Stimulated activated CD4-positive, alpha-beta T cell treated with anti-CD3 and anti-CD28 coated beads, Interleukin-4, amount 100 ng/mL, for 24 hours (primary cell): ENCODE data around the gene COPZ1.
"Not testable (repeated sequence)": the region's sequence is repeated elsewhere in the genome, so short reads cannot be mapped to it uniquely, and the experiment has no call there.

ENCODE experiments used
- DNase-seq: peaks from one replicate; pipeline ENCODE4 v3.0.0-alpha.2; 2020

The COPZ1 gene

GRCh38 chr12:54337280-54337842 is 12.4 kb downstream of the COPZ1 start:
- DNase-seq = no peak

- no peak for DNase-seq
Observed at GRCh38 chr12:54337854-54338650, 13.1 kb downstream of the COPZ1 start.

GRCh38 chr12:54338698-54339296 is 13.9 kb downstream of the COPZ1 start:
- DNase-seq = no peak

GRCh38 chr12:54340846-54341245 is 15.9 kb downstream of the COPZ1 start:
- DNase-seq = no peak

DNA sequence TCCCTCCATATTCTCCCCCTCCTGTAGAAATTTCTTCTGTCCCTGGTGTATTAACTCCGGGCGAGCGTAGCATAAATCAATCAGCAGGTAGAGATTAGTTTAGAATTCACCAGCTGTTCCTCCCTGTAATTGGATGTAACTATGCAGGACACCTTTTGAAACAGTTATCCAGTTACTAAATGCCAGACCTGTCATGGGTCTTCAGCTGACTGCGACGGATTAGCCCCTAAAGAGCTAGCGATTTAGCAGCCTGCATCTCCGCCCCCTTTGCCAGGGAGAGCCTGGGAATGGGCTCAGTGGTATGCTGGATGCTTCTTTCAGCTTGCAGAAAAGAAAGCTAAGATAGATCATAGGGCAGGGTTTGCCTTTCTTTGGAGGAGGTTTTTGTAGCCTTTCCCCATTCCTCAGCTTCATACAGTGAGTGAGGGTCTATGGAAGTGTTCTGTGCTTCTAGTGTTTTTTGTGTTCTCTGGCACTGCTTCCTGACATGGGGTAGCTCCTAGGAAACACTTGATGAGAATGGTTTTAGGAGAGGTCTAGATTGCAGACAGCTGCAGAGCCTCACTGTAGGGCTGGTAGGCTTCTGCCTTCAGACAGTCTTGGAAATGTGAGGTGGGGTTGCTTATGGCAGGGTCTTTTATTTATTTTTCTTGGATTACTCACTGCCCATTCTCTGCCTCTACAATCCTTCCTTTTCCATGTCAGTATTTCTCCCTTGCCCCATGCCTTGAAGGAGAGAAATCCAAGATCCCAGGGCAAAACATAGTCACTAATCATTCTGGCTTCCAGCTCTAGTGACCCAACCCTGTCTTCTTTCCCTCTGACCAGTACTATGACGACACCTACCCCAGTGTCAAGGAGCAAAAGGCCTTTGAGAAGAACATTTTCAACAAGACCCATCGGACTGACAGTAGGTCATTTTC is 16.7 kb downstream of the COPZ1 start:
- DNase-seq = no peak

GRCh38 chr12:54349036-54349435 is 24.1 kb downstream of the COPZ1 start:
- DNase-seq = no peak

DNA sequence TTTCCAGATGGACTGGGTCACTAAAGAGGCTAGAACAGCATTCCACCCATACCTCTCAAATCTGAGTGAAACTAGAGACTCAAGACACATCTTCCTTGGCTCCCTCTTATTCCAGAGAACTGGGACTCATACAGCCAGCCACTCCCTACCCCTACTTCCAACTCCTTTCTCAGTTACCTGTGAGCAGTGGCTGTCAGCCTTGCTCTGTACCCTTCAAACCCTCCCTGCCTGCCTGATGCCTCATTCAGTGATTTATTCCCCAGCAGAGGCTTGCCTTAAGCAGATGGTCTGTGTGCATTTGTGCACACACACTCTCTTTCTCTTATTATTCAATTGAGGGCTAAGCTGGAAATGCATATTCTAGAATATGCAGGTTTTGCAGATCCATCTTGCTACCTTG is 24.7 kb downstream of the COPZ1 start:
- DNase-seq = no peak

- no peak for DNase-seq
Observed at GRCh38 chr12:54350743-54351142, 25.8 kb downstream of the COPZ1 start.

- DNase-seq = no peak
Observed at GRCh38 chr12:54351341-54351740, 26.4 kb downstream of the COPZ1 start.

GRCh38 chr12:54352022-54352531 is 27.1 kb downstream of the COPZ1 start:
- peak; percentile 57 for DNase-seq

- DNase-seq = no peak
Observed at GRCh38 chr12:54352891-54353874, 28.3 kb downstream of the COPZ1 start.

DNA sequence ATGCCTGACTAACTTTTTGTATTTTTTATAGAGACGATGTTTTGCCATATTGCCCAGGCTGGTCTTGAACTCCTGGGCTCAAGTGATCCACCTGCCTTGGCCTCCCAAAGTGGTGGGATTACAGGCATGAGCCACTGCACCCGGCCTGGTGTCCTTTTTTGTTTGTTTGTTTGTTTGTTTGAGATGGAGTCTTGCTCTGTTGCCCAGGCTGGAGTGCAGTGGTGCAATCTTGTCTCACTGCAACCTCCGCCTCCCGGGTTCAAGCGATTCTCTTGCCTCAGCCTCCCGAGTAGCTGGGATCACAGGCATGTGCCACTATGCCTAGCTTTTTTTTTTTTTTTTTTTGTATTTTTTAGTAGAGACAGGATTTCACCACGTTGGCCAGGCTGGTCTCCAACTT is 29.3 kb downstream of the COPZ1 start:
- DNase-seq = not testable (repeated sequence)

- no peak for DNase-seq
Observed at GRCh38 chr12:54355104-54355815, 30.3 kb downstream of the COPZ1 start.

DNA sequence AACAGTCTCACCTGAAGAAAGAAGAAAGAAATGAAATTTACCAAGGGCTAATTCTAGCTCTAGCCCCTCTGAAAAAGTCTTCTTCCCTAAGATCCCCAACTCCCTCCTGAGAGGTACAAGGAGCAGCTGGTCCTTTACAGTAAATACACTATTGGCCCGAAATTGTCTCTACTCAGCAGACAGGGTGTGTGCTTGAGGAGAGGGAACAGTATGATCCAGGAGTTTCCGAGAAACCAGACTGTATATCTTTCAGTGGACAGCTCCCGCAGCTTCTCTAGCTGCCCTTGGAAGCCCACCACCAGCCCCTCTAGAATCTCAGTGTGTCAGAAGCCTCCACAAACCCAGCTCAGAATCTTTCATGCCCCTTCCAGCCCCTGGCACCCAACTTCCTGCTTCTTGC is 31.3 kb downstream of the COPZ1 start:
- no peak for DNase-seq

- DNase-seq = no peak
Observed at GRCh38 chr12:54356951-54357356, 32.0 kb downstream of the COPZ1 start.

DNA sequence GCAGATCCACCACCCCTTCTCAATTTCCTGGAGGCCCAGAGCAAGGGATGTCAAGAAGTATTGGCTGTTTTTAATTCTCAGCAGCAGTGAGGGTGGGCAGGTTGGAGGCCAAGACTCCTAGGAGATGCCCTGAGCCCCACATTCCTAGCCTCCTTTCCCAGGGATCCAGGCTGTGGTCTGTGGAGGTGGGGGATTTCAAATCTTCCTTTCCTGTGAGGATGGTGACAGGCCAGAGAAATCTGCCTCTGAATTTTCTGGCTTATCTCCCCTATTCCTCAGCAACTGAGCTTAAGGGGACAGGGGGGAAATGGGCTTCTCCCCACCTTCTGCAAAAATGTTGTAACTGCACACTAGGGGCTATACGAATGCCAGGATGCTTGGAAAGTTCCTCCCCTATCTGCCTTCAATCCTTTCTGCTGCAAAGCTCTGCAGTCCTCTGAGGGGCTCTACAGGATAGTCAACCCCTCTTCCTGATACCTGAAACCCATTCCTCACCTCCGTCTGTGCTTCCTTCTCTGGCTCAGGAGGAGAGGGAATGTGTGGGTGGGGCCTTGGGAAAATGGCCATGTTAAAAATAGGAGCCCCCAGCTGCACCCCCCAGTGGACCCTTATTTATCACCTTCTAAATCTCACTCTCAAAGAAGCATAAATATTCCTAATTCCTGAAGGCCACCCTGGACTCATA is 32.7 kb downstream of the COPZ1 start:
- no peak for DNase-seq

DNA sequence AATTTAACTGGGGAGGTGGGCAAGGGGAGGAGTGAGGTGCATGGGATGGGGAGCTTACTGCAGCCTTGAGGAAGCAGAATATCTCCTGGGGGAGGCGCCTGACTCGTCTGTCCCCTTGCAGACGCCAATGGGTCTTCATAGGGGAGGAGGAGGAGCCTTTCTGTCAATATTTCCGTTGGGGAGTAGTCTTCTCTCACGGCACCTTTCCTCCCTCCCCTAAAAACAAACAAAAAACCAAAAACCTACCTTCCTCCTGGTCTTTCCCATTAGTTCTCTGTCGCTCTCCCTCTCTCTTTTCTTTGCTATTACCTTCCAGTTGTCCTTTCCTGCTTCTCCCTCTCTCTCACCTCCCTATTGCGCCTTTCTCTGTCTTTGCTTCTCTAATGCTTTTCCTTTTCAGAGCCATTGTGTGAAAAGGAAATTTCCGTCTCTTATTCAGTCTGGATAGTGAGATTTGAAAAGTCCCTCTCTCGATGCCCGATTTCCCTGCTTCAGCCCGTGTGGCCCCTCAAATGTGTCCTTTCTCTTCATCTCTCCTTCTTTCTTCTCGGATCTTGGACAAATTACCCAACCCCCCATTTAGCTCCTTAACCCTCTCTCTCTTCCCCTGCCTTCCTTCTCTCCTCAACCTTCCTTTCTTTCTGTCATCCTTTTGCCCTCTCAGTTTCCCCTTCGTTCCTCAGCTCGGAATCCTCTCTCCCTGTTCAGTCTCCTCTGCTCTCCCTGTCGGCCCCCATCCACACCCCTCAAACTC is 33.4 kb downstream of the COPZ1 start:
- peak; percentile 67 for DNase-seq

DNA sequence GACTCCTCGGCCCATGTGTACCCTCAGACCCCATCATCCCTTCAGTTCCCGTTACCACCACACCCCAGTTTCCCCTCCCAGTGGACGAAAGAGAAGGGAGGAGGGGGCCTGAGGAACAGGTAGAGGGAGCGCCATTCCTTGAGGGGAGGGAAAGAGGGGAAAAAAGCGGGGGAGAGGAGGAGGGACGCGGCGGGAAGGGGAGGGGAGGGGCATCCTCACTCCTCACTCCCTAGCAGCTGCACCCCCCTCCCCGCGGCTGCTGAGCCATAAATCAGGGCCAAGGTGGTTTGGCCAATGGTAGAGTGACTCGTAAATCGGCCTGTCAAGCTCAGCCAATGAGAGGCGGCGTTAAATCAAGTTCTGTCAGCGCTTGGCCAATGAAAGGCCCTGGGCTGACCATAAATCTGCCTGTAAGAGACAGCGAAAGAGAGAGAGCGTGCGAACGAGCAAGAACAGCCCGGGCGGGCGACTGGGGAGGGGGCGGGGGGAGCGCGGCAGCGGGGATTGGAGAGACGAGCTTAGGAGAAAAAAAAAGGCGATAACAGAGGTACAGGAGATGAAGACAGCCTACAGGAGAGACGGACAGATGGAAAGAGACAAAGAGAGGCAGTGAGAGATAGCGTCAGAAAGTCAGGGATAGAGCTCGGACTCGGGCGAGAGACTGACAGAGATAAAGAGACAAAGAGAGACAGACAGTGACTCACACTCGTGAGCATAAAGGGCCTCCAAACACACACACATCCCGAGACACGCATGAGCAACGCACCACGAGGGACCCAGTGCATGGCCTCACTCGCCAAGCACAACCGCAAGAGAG is 34.2 kb downstream of the COPZ1 start:
- DNase-seq = peak; percentile 95
